HepG2 (cell line): Measurements from ENCODE around the gene ADCY5. TPM values are rescaled to one million over a fixed set of nuclear protein-coding genes. Genes with fewer than 3 reads are reported as not detected.

Source experiments
- ATAC-seq: fragments of 200-7000 bp; cut with Tn5 transposase; 3 replicates; pipeline ENCODE4 v1.9.1; 2020; ENCODE audit warnings: mild to moderate bottlenecking, moderate library complexity
- BruUV-seq: library from RNA; stranded (reverse); fragments of 400-500 nt; replicated peaks from 2 replicates; lab custom pipeline; 2021; lab: Mats Ljungman, UMichigan
- CTCF ChIA-PET: fragments of 300-600 bp; formaldehyde crosslinking; extraction: SDS; loops from one replicate; lab custom pipeline; 2021; ENCODE audit warnings: low total read pairs, inconsistent platforms, low intra/inter-chr PET ratio; lab: Yijun Ruan, JAX
- POLR2A ChIA-PET: fragments of 350-600 bp; sonication (Branson Sonifier 250); formaldehyde crosslinking; loops from one replicate; lab custom pipeline; 2020; ENCODE audit warnings: antibody characterized with exemption, inconsistent platforms; lab: Yijun Ruan, JAX
- DNase-seq: peaks from one replicate; pipeline ENCODE4 v3.0.0-alpha.2; 2015; ENCODE audit warnings: low spot score
- FAIRE-seq: peaks from 3 replicates; lab custom pipeline; 2011; peaks lifted over from hg19 to GRCh38; lab: Jason Lieb, UNC
- H2AFZ ChIP-seq: one replicate; pipeline ENCODE4 v1.6.1; 2011; ENCODE audit warnings: low read length, inconsistent platforms
- H3K27ac ChIP-seq: fragments of 300-600 bp; 3 replicates; pipeline ENCODE4 v1.8.0; 2011; ENCODE audit warnings: mixed run types, mild to moderate bottlenecking, mixed read lengths, low read length, inconsistent platforms; ENCODE audit not compliant: insufficient read depth; ENCODE audit errors: extremely low read length
- H3K27me3 ChIP-seq, 2 experiments: fragments of 200-600 bp in 1 of 2; 2 replicates in 1 of 2; 3 replicates in 1 of 2; pipeline versions ENCODE4 v1.6.0 to v1.8.0; 2011; ENCODE audit warnings: low read length in 2 of 2, mild to moderate bottlenecking in 2 of 2, moderate library complexity in 2 of 2, inconsistent platforms in 1 of 2; ENCODE audit not compliant: insufficient read depth in 2 of 2, control insufficient read depth in 1 of 2
- H3K36me3 ChIP-seq, 2 experiments: fragments of 200-600 bp in 1 of 2; replicated peaks in 1 of 2; 2 replicates in 1 of 2; 3 replicates in 1 of 2; pipeline versions ENCODE4 v1.5.1 to v1.8.0; 2011; ENCODE audit warnings: low read length in 2 of 2, inconsistent platforms in 1 of 2; ENCODE audit not compliant: insufficient read depth in 2 of 2, control insufficient read depth in 1 of 2
- H3K4me1 ChIP-seq: 2 replicates; pipeline ENCODE4 v1.5.1; 2012; ENCODE audit warnings: low read length, inconsistent platforms; ENCODE audit not compliant: insufficient read depth
- H3K4me2 ChIP-seq: 2 replicates; pipeline ENCODE4 v1.6.0; 2011; ENCODE audit warnings: low read depth, low read length, inconsistent platforms
- H3K4me3 ChIP-seq, 3 experiments: fragments of 200-600 bp in 1 of 3; sonication (generic), shearing (Covaris generic) in 1 of 3; replicated peaks in 1 of 3; 2 replicates each; pipeline ENCODE4 v1.5.1; 2011 to 2016; ENCODE audit warnings: low read length in 3 of 3, inconsistent platforms in 2 of 3, low read depth in 2 of 3, mild to moderate bottlenecking in 2 of 3, control low read depth in 1 of 3, mixed read lengths in 1 of 3; ENCODE audit not compliant: insufficient read depth in 1 of 3
- H3K79me2 ChIP-seq: one replicate; pipeline ENCODE4 v1.6.1; 2011; ENCODE audit warnings: low read length, inconsistent platforms; ENCODE audit not compliant: insufficient read depth
- H3K9ac ChIP-seq: 2 replicates; pipeline ENCODE4 v1.6.0; 2011; ENCODE audit warnings: mild to moderate bottlenecking, low read depth, low read length, inconsistent platforms; ENCODE audit not compliant: insufficient read depth
- H3K9me3 ChIP-seq: 2 replicates; pipeline ENCODE4 v1.5.1; 2012; ENCODE audit warnings: mild to moderate bottlenecking, low read length
- H4K20me1 ChIP-seq: 2 replicates; pipeline ENCODE4 v1.6.0; 2011; ENCODE audit warnings: inconsistent platforms, mild to moderate bottlenecking, low read length, moderate library complexity; ENCODE audit not compliant: insufficient read depth
- FOXK2 ChIP-seq: fragments of 450-650 bp; IDR thresholded peaks from 2 replicates; pipeline ENCODE4 v1.6.1; 2016
- GATA4 ChIP-seq: sonication (generic); IDR thresholded peaks from 2 replicates; pipeline ENCODE4 v1.6.1; 2016; ENCODE audit warnings: antibody characterized with exemption, low read depth, borderline replicate concordance
- HCFC1 ChIP-seq: fragments of 150-350 bp; IDR thresholded peaks from 2 replicates; pipeline ENCODE4 v1.6.1; 2014; ENCODE audit warnings: low read depth, low read length
- ZNF18 ChIP-seq: sonication (generic); formaldehyde crosslinking; IDR thresholded peaks from 2 replicates; pipeline ENCODE4 v1.8.0; 2022; ENCODE audit warnings: mild to moderate bottlenecking, missing genetic modification reagents; ENCODE audit not compliant: insufficient replicate concordance
- ZNF318 ChIP-seq: sonication (generic); formaldehyde crosslinking; IDR thresholded peaks from 2 replicates; pipeline ENCODE4 v1.4.0; 2020; ENCODE audit warnings: mild to moderate bottlenecking, missing genetic modification reagents
- ZNF335 ChIP-seq: sonication (generic); formaldehyde crosslinking; IDR thresholded peaks from 2 replicates; pipeline ENCODE4 v1.4.0; 2020; ENCODE audit warnings: missing genetic modification reagents
- ZNF382 ChIP-seq: sonication (generic); formaldehyde crosslinking; IDR thresholded peaks from 2 replicates; pipeline ENCODE4 v1.5.0; 2020; ENCODE audit warnings: missing genetic modification reagents, mild to moderate bottlenecking, borderline replicate concordance
- ZNF75D ChIP-seq: sonication (generic); formaldehyde crosslinking; IDR thresholded peaks from 2 replicates; pipeline ENCODE4 v1.8.1; 2023; ENCODE audit warnings: missing genetic modification reagents, mild to moderate bottlenecking, borderline replicate concordance
- ZSCAN25 ChIP-seq: sonication (generic); formaldehyde crosslinking; IDR thresholded peaks from 2 replicates; pipeline ENCODE4 v1.8.0; 2022; ENCODE audit warnings: mild to moderate bottlenecking, missing genetic modification reagents
- WGBS: methylation state at CpG from one replicate; pipeline ENCODE4 v1.1.6; 2017; ENCODE audit warnings: low lambda C conversion rate; 5-methylcytosine and 5-hydroxymethylcytosine counted together
- in situ Hi-C: cut with HindIII; loops from 2 replicates; pipeline ENCODE4 v1.10.0; 2017; ENCODE audit warnings: low pct_unique_long_range_greater_than_20kb; ENCODE audit not compliant: extremely low pct_ligation_motif_present
- intact Hi-C: fragments of 100-400 bp; cut with micrococcal nuclease; formaldehyde crosslinking; loops from one replicate; pipeline ENCODE4 v1.10.0; 2022; ENCODE audit not compliant: unreplicated experiment
- polyA plus RNA-seq, 8 experiments: library from polyadenylated mRNA; depleted of rRNA in 3 of 8; stranded (reverse) in 7 of 8; unstranded in 1 of 8; fragments of >200 nt; fragmentation: Illumina TruSeq in 4 of 8; extraction: Trizol in 4 of 8; gene quantifications; 2 replicates each; pipeline versions ENCODE4 v1.2.1 to v1.2.3, GENCODE V29; 2011 to 2016; ENCODE audit warnings: low read depth in 4 of 8, missing spikeins in 1 of 8, mixed read lengths in 1 of 8; ENCODE audit not compliant: insufficient read depth in 1 of 8
- total RNA-seq, 5 experiments: library from RNA; depleted of rRNA; stranded (reverse); fragments of >200 nt; fragmentation: Illumina TruSeq; extraction: Trizol; gene quantifications; 2 replicates each; pipeline ENCODE4 v1.2.3, GENCODE V29; 2016; ENCODE audit warnings: low read depth in 1 of 5
- TF ChIP-seq, protein P1 (sequence below): sonication (generic); formaldehyde crosslinking; IDR thresholded peaks from 2 replicates; pipeline ENCODE4 v1.4.0; 2020; ENCODE audit warnings: mild to moderate bottlenecking, missing genetic modification reagents

The ADCY5 gene
- total and polyA plus RNA-seq, 2 of the 13 experiments (the other 11 are each of a cell fraction or from before 2014, with no cell fraction given) = not detected

DNA sequence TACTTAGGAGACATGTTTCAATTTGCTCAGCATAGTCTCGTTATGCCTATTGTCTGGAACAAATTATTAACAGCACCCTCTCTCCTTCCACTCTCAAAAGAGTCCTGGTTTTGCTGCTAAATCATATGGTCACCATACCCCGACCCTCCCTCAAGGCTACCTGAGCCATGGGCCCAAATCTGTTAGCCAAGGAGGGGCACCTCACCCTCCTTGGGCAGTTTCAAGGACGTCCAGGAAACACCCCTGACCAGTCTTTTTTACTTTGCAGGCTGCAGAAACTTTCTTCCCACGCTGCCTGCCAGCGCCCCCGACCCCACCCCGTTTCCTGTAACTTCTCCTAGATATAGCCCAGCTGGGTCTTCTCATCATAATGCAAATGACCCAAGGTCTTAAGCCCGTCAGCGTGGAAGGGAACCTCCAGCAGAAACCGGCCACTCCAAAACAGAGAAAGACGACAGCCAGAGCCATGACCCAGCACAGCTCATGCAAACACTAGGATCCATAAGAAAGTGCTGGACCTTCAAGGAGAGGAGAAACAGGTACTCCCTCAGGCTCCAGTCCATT, 62.3 kb downstream of the ADCY5 start:
- H3K4me3 ChIP-seq = no peak overlapping the region
- H3K36me3 ChIP-seq = no peaks in the 10 kb centered on the region
- H2AFZ ChIP-seq = no peak overlapping the region
- no peak overlapping the region for H3K4me2 ChIP-seq
- BruUV-seq = no TSS peak
- H3K79me2 ChIP-seq = no peaks in the 10 kb centered on the region
- FAIRE-seq (no peak), DNase-seq (no peak), ATAC-seq (no peak)
- H3K27me3 ChIP-seq = peaks cover 6 to 45% of the 10 kb centered on the region in 2 experiments; a peak in 3 of 5 replicates
- POLR2A ChIA-PET = no interaction called here
- no peaks in the 10 kb centered on the region for H3K9me3 ChIP-seq
- CTCF ChIA-PET = no interaction called here
- intact Hi-C loops (no loop called here), in situ Hi-C loops (no loop called here)
- no peaks in the 10 kb centered on the region for H3K4me1 ChIP-seq
- no peak overlapping the region for H3K27ac ChIP-seq
- 13% methylated on average over 11 of the region's 11 CpGs for WGBS
- H3K9ac ChIP-seq = no peak overlapping the region
- H4K20me1 ChIP-seq = no peaks in the 10 kb centered on the region
- TF ChIP-seq ZSCAN25 (CRISPR knock-in tag) (no peak), ZNF75D (CRISPR knock-in tag) (no peak), FOXK2 (no peak), ZNF18 (no peak), GATA4 (no peak), HCFC1 (no peak), ZNF318 (CRISPR knock-in tag) (no peak), ZNF382 (CRISPR knock-in tag) (no peak), ZNF335 (CRISPR knock-in tag) (no peak)
- TF ChIP-seq, protein P1, sequence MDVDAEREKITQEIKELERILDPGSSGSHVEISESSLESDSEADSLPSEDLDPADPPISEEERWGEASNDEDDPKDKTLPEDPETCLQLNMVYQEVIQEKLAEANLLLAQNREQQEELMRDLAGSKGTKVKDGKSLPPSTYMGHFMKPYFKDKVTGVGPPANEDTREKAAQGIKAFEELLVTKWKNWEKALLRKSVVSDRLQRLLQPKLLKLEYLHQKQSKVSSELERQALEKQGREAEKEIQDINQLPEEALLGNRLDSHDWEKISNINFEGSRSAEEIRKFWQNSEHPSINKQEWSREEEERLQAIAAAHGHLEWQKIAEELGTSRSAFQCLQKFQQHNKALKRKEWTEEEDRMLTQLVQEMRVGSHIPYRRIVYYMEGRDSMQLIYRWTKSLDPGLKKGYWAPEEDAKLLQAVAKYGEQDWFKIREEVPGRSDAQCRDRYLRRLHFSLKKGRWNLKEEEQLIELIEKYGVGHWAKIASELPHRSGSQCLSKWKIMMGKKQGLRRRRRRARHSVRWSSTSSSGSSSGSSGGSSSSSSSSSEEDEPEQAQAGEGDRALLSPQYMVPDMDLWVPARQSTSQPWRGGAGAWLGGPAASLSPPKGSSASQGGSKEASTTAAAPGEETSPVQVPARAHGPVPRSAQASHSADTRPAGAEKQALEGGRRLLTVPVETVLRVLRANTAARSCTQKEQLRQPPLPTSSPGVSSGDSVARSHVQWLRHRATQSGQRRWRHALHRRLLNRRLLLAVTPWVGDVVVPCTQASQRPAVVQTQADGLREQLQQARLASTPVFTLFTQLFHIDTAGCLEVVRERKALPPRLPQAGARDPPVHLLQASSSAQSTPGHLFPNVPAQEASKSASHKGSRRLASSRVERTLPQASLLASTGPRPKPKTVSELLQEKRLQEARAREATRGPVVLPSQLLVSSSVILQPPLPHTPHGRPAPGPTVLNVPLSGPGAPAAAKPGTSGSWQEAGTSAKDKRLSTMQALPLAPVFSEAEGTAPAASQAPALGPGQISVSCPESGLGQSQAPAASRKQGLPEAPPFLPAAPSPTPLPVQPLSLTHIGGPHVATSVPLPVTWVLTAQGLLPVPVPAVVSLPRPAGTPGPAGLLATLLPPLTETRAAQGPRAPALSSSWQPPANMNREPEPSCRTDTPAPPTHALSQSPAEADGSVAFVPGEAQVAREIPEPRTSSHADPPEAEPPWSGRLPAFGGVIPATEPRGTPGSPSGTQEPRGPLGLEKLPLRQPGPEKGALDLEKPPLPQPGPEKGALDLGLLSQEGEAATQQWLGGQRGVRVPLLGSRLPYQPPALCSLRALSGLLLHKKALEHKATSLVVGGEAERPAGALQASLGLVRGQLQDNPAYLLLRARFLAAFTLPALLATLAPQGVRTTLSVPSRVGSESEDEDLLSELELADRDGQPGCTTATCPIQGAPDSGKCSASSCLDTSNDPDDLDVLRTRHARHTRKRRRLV (CRISPR knock-in tag) = no peak
